Fibroblast of mammary gland (primary cell): Measurements from ENCODE around the gene SOAT2.
"Not testable (repeated sequence)": the region's sequence is repeated elsewhere in the genome, so short reads cannot be mapped to it uniquely, and the experiment has no call there.

Source experiments
- DNase-seq: peaks from one replicate; pipeline ENCODE4 v3.0.0-alpha.2; 2010; ENCODE audit warnings: low read depth
- H3K4me3 ChIP-seq: 2 replicates; pipeline ENCODE4 v1.5.1; 2011; ENCODE audit warnings: low read depth, mild to moderate bottlenecking, low read length, moderate library complexity; ENCODE audit not compliant: control insufficient read depth
- CTCF ChIP-seq: conservative IDR thresholded peaks from 2 replicates; pipeline ENCODE4 v1.5.1; 2011; ENCODE audit warnings: low read depth, low read length, inconsistent platforms; ENCODE audit not compliant: control insufficient read depth, insufficient read depth

Gene SOAT2

GRCh38 chr12:53101266-53101665, 2.0 kb upstream of the SOAT2 start:
- no peak for DNase-seq
- H3K4me3 ChIP-seq: no peak overlapping the region
- no peak for TF ChIP-seq CTCF

GRCh38 chr12:53101931-53102781, 1.1 kb upstream of the SOAT2 start:
- no peak overlapping the region for H3K4me3 ChIP-seq
- DNase-seq: no peak
- no peak for TF ChIP-seq CTCF

GRCh38 chr12:53103860-53104305, 597 bp downstream of the SOAT2 start:
- H3K4me3 ChIP-seq: no peak overlapping the region
- TF ChIP-seq CTCF: no peak
- no peak for DNase-seq

GRCh38 chr12:53105256-53105655, 2.0 kb downstream of the SOAT2 start:
- no peak for TF ChIP-seq CTCF
- DNase-seq: no peak
- no peak overlapping the region for H3K4me3 ChIP-seq

GRCh38 chr12:53105712-53106439, 2.6 kb downstream of the SOAT2 start:
- H3K4me3 ChIP-seq: no peak overlapping the region
- no peak for TF ChIP-seq CTCF
- no peak for DNase-seq

- no peak for TF ChIP-seq CTCF
- DNase-seq: no peak
- H3K4me3 ChIP-seq: no peak overlapping the region
These were observed 3.8 kb downstream of the SOAT2 start for GRCh38 chr12:53107122-53107521.

- not testable (repeated sequence) for DNase-seq, H3K4me3 ChIP-seq
These were observed 9.1 kb downstream of the SOAT2 start for GRCh38 chr12:53112431-53112830.
